H1 (cell line): ENCODE results near the gene ARHGAP26. TPM values are rescaled to one million over a fixed set of nuclear protein-coding genes. Genes with fewer than 3 reads are reported as not detected.
A peak's percentile ranks its signal among the peaks of the same experiment; 100 is the strongest.

Source experiments
- CTCF ChIA-PET: fragments of 300-600 bp; sonication (Branson Sonifier 250); formaldehyde crosslinking; loops from one replicate; lab custom pipeline; 2021; ENCODE audit not compliant: partially characterized antibody; lab: Charles Lee
- POLR2A ChIA-PET: fragments of 300-600 bp; sonication (Branson Sonifier 250); formaldehyde crosslinking; loops from one replicate; lab custom pipeline; 2021; ENCODE audit warnings: inconsistent platforms; ENCODE audit not compliant: partially characterized antibody; lab: Charles Lee
- DNase-seq, 2 experiments: peaks; one replicate each; pipeline versions ENCODE4 v3.0.0 to v3.0.0-alpha.2; 2010 to 2022; ENCODE audit warnings: low spot score in 2 of 2, low read depth in 1 of 2, mixed read lengths in 1 of 2
- FAIRE-seq: peaks from 2 replicates; lab custom pipeline; 2011; peaks lifted over from hg19 to GRCh38; lab: Jason Lieb, UNC
- H2AFZ ChIP-seq: 2 replicates; pipeline ENCODE4 v1.8.1; 2012; ENCODE audit warnings: low read length, inconsistent platforms
- H2AK5ac ChIP-seq: 2 replicates; pipeline ENCODE4 v1.6.1; 2013; ENCODE audit warnings: low read depth, low read length
- H2BK120ac ChIP-seq: replicated peaks from 2 replicates; pipeline ENCODE3; 2013; ENCODE audit warnings: low read depth, low read length, inconsistent platforms
- H2BK12ac ChIP-seq: 2 replicates; pipeline ENCODE4 v1.6.1; 2013; ENCODE audit warnings: low read depth, low read length
- H2BK15ac ChIP-seq: 2 replicates; pipeline ENCODE4 v1.6.1; 2013; ENCODE audit warnings: low read length
- H2BK20ac ChIP-seq: 2 replicates; pipeline ENCODE4 v1.6.1; 2013; ENCODE audit warnings: low read length
- H2BK5ac ChIP-seq: 2 replicates; pipeline ENCODE4 v1.6.1; 2013; ENCODE audit warnings: low read depth, low read length
- H3K14ac ChIP-seq: 2 replicates; pipeline ENCODE4 v1.6.1; 2013; ENCODE audit warnings: inconsistent platforms; ENCODE audit not compliant: insufficient read length
- H3K18ac ChIP-seq: 2 replicates; pipeline ENCODE4 v1.6.1; 2013; ENCODE audit warnings: low read length; ENCODE audit errors: extremely low read depth
- H3K23ac ChIP-seq: 2 replicates; pipeline ENCODE4 v1.6.1; 2013; ENCODE audit warnings: inconsistent platforms; ENCODE audit not compliant: insufficient read length
- H3K23me2 ChIP-seq: 2 replicates; pipeline ENCODE4 v1.6.1; 2013; ENCODE audit warnings: low read depth, low read length
- H3K27ac ChIP-seq: 2 replicates; pipeline ENCODE4 v1.6.1; 2011; ENCODE audit warnings: low read depth, low read length, inconsistent platforms
- H3K27me3 ChIP-seq, 4 experiments: replicated peaks in 1 of 4; 1 replicate in 1 of 4; 2 replicates in 3 of 4; pipeline versions ENCODE4 v1.6.1 to v1.8.1; 2011 to 2013; ENCODE audit warnings: low read length in 3 of 4, mild to moderate bottlenecking in 3 of 4, inconsistent platforms in 2 of 4, mixed read lengths in 2 of 4, moderate library complexity in 1 of 4; ENCODE audit not compliant: control insufficient read depth in 3 of 4, insufficient read depth in 3 of 4; ENCODE audit errors: extremely low read depth in 1 of 4
- H3K36me3 ChIP-seq, 4 experiments: 2 replicates each; pipeline versions ENCODE4 v1.6.1 to v1.8.1; 2011 to 2013; ENCODE audit warnings: mild to moderate bottlenecking in 4 of 4, low read length in 3 of 4, moderate library complexity in 2 of 4, control low read depth in 1 of 4, inconsistent platforms in 1 of 4; ENCODE audit not compliant: insufficient read depth in 4 of 4, control insufficient read depth in 2 of 4
- H3K4ac ChIP-seq: replicated peaks from 2 replicates; pipeline ENCODE3; 2013; ENCODE audit warnings: low read length, low read depth, mixed read lengths, inconsistent platforms; ENCODE audit not compliant: insufficient read length
- H3K4me1 ChIP-seq, 4 experiments: replicated peaks in 1 of 4; 1 replicate in 1 of 4; 2 replicates in 3 of 4; pipeline versions ENCODE4 v1.6.1 to v1.8.1; 2011 to 2013; ENCODE audit warnings: low read length in 3 of 4, inconsistent platforms in 2 of 4, mixed read lengths in 1 of 4; ENCODE audit not compliant: insufficient read depth in 4 of 4, control insufficient read depth in 3 of 4
- H3K4me2 ChIP-seq, 2 experiments: 2 replicates each; pipeline versions ENCODE4 v1.6.1 to v1.8.1; 2011 to 2013; ENCODE audit warnings: low read depth in 2 of 2, low read length in 2 of 2, control low read depth in 1 of 2, inconsistent platforms in 1 of 2, mild to moderate bottlenecking in 1 of 2; ENCODE audit not compliant: insufficient read depth in 1 of 2
- H3K4me3 ChIP-seq, 4 experiments: fragments of 200-600, 300-600 bp in 1 of 4; sonication (generic), shearing (Covaris generic), sonication (Bioruptor Twin) in 1 of 4; 2 replicates each; pipeline versions ENCODE4 v1.5.1 to v1.8.1; 2011 to 2016; ENCODE audit warnings: low read length in 4 of 4, low read depth in 3 of 4, control low read depth in 2 of 4, inconsistent platforms in 2 of 4, mild to moderate bottlenecking in 2 of 4, mixed read lengths in 1 of 4, moderate library complexity in 1 of 4; ENCODE audit not compliant: insufficient read depth in 2 of 4; ENCODE audit errors: extremely low read depth in 1 of 4
- H3K56ac ChIP-seq: replicated peaks from 2 replicates; pipeline ENCODE3; 2013; ENCODE audit warnings: low read depth, mild to moderate bottlenecking, mixed read lengths, low read length, inconsistent platforms; ENCODE audit not compliant: insufficient read length
- H3K79me1 ChIP-seq: 2 replicates; pipeline ENCODE4 v1.6.1; 2013; ENCODE audit warnings: low read depth, low read length, control low read depth
- H3K79me2 ChIP-seq, 2 experiments: 2 replicates each; pipeline versions ENCODE4 v1.6.1 to v1.8.1; 2012 to 2013; ENCODE audit warnings: low read length in 2 of 2, mild to moderate bottlenecking in 2 of 2, inconsistent platforms in 1 of 2; ENCODE audit not compliant: insufficient read depth in 2 of 2, control insufficient read depth in 1 of 2
- H3K9ac ChIP-seq, 4 experiments: replicated peaks in 1 of 4; 1 replicate in 1 of 4; 2 replicates in 3 of 4; pipeline versions ENCODE4 v1.6.1 to v1.8.1; 2011 to 2013; ENCODE audit warnings: low read depth in 3 of 4, low read length in 3 of 4, control low read depth in 2 of 4, mild to moderate bottlenecking in 2 of 4, moderate library complexity in 2 of 4, inconsistent platforms in 1 of 4; ENCODE audit errors: extremely low read depth in 1 of 4
- H3K9me3 ChIP-seq, 2 experiments: 2 replicates each; pipeline versions ENCODE4 v1.6.1 to v1.8.1; 2012 to 2013; ENCODE audit warnings: mild to moderate bottlenecking in 2 of 2, moderate library complexity in 2 of 2, control low read depth in 1 of 2, inconsistent platforms in 1 of 2, low read depth in 1 of 2, low read length in 1 of 2, mixed read lengths in 1 of 2; ENCODE audit not compliant: insufficient read depth in 2 of 2
- H4K20me1 ChIP-seq, 2 experiments: replicated peaks in 1 of 2; 2 replicates each; pipeline versions ENCODE3 to v1.8.1; 2011 to 2013; ENCODE audit warnings: inconsistent platforms in 2 of 2, low read length in 2 of 2, mild to moderate bottlenecking in 1 of 2; ENCODE audit not compliant: insufficient read depth in 2 of 2, control insufficient read depth in 1 of 2
- H4K5ac ChIP-seq: 2 replicates; pipeline ENCODE4 v1.6.1; 2013; ENCODE audit warnings: low read length, low read depth, mixed read lengths, inconsistent platforms; ENCODE audit not compliant: insufficient read length
- H4K8ac ChIP-seq: 2 replicates; pipeline ENCODE4 v1.8.0; 2013; ENCODE audit warnings: mild to moderate bottlenecking, moderate library complexity, low read length, inconsistent platforms; ENCODE audit not compliant: insufficient read depth; ENCODE audit errors: extremely low read depth
- H4K91ac ChIP-seq: replicated peaks from 2 replicates; pipeline ENCODE3; 2013; ENCODE audit warnings: low read length, mixed read lengths, inconsistent platforms; ENCODE audit not compliant: insufficient read length
- CBX8 ChIP-seq: fragments of 300-800, 300-1000 bp; sonication (generic); IDR thresholded peaks from 2 replicates; pipeline ENCODE4 v1.7.1; 2016; ENCODE audit warnings: low read depth, low read length, borderline replicate concordance
- CEBPB ChIP-seq: IDR thresholded peaks from 2 replicates; pipeline ENCODE4 v1.6.1; 2012; ENCODE audit warnings: low read depth, low read length
- EGR1 ChIP-seq: IDR thresholded peaks from 2 replicates; pipeline ENCODE4 v1.6.1; 2011; ENCODE audit warnings: low read depth, low read length, borderline replicate concordance
- GABPA ChIP-seq: IDR thresholded peaks from 2 replicates; pipeline ENCODE4 v1.6.1; 2011; ENCODE audit warnings: mild to moderate bottlenecking, low read length, moderate library complexity, borderline replicate concordance; ENCODE audit not compliant: insufficient read depth
- KDM4A ChIP-seq: IDR thresholded peaks from one replicate; pipeline ENCODE4 v1.7.1; 2012; ENCODE audit warnings: low read depth, mild to moderate bottlenecking, moderate library complexity, low read length, inconsistent platforms; ENCODE audit not compliant: severe bottlenecking
- POLR2A ChIP-seq, 2 experiments: IDR thresholded peaks; 1 replicate in 1 of 2; 2 replicates in 1 of 2; pipeline ENCODE4 v1.6.1; 2011; ENCODE audit warnings: low read depth in 2 of 2, low read length in 2 of 2, mild to moderate bottlenecking in 2 of 2; ENCODE audit errors: control extremely low read depth in 1 of 2
- RNF2 ChIP-seq: fragments of 200-900, 300-1000 bp; sonication (generic); IDR thresholded peaks from 2 replicates; pipeline ENCODE4 v1.7.1; 2016; ENCODE audit warnings: borderline replicate concordance, low read depth, mild to moderate bottlenecking, antibody characterized with exemption, low read length; ENCODE audit not compliant: poor library complexity, severe bottlenecking; ENCODE audit errors: missing control alignments
- SIX5 ChIP-seq: IDR thresholded peaks from 2 replicates; pipeline ENCODE4 v1.6.1; 2011; ENCODE audit warnings: mild to moderate bottlenecking, low read depth, low read length
- WGBS, 2 experiments: shearing (Covaris generic) in 1 of 2; methylation state at CpG; one replicate each; pipeline versions ENCODE4 v1.1.6 to v1.1.7; 2013 to 2015; ENCODE audit warnings: low lambda C conversion rate in 2 of 2, mixed read lengths in 2 of 2, inconsistent platforms in 1 of 2, low coverage in 1 of 2, missing lambda C conversion rate in 1 of 2; ENCODE audit not compliant: insufficient replicate concordance in 2 of 2, insufficient coverage in 1 of 2, insufficient read length in 1 of 2; ENCODE audit errors: extremely low coverage in 1 of 2, missing lambda C conversion rate in 1 of 2; 5-methylcytosine and 5-hydroxymethylcytosine counted together
- polyA plus RNA-seq, 7 experiments: library from polyadenylated mRNA; depleted of rRNA in 3 of 7; stranded (reverse) in 5 of 7; unstranded in 2 of 7; fragments of >200 nt in 5 of 7; fragments of 200-250 nt in 2 of 7; gene quantifications; 1 replicate in 5 of 7; 2 replicates in 1 of 7; 4 replicates in 1 of 7; pipeline versions ENCODE4 v1.2.1 to v1.2.3, GENCODE V29; 2011 to 2013; ENCODE audit warnings: missing spikeins in 2 of 7, mixed read lengths in 2 of 7
- total RNA-seq: library from RNA; stranded (reverse); fragmentation: NEBNext Ultra II Directional; extraction: Animal tissue kit (Norgen Biotek cat#: 25700); gene quantifications from 2 replicates; pipeline ENCODE4 v1.2.1, GENCODE V29; 2021

The ARHGAP26 gene
- total and polyA plus RNA-seq, 2 of the 8 experiments (the other 6 are each of a cell fraction or from before 2014, with no cell fraction given) = 7.1 to 24.8 TPM

GRCh38 chr5:143066556-143067281 lies 296.5 kb downstream of the ARHGAP26 start:
- Histone ChIP-seq H3K18ac (no peak overlapping the region), H3K23ac (no peak overlapping the region), H4K5ac (no peak overlapping the region), H3K79me2 (no peaks in the 10 kb centered on the region), H3K23me2 (no peaks in the 10 kb centered on the region), H2AK5ac (no peak overlapping the region), H3K4me3 (no peak overlapping the region), H3K56ac (no peak overlapping the region), H3K36me3 (peaks cover 0 to 8% (median 2%) of the 10 kb centered on the region in 4 experiments; a peak in 4 of 8 replicates), H4K8ac (no peak overlapping the region), H3K9me3 (peaks cover 3 to 5% of the 10 kb centered on the region in 2 experiments; a peak in 2 of 4 replicates), H4K91ac (no peak overlapping the region), H3K4ac (no peak overlapping the region), H4K20me1 (no peaks in the 10 kb centered on the region), H2BK120ac (no peak overlapping the region), H2BK12ac (no peak overlapping the region), H3K79me1 (no peaks in the 10 kb centered on the region; the same call in 1 of the 2 replicates), H2BK15ac (no peak overlapping the region), H2BK20ac (no peak overlapping the region), H3K9ac (no peak overlapping the region), H2BK5ac (no peak overlapping the region), H3K4me1 (peaks cover 0 to 4% (median 1%) of the 10 kb centered on the region in 4 experiments; a peak in 3 of 7 replicates), H2AFZ (no peak overlapping the region), H3K27me3 (no peaks in the 10 kb centered on the region), H3K4me2 (no peak overlapping the region), H3K14ac (no peak overlapping the region), H3K27ac (no peak overlapping the region)
- DNase-seq (no peak), FAIRE-seq (no peak)
- ChIA-PET CTCF (interaction anchor here (0.6 to 1.4 kb wide), 2 partner anchors 9 to 539 kb away, joined by 4 to 8 read pairs; no protein-coding TSS in a partner anchor), POLR2A (no interaction called here)
- TF ChIP-seq CEBPB (0 out of 2 replicates have a peak, but pooled peaks have one; percentile 14), RNF2 (no peak), POLR2A (IDR thresholded peaks at IDR 0.05; ENCODE audit: control extremely low read depth in 1 of 2, low read depth in 2 of 2, low read length in 2 of 2) (no peak), SIX5 (no peak), EGR1 (no peak), CBX8 (no peak), GABPA (no peak), KDM4A (no peak)
- 85% methylated on average over 7 of the region's 8 CpGs; no CpG with 5 or more reads in 1 of the 2 experiments for WGBS, 2 experiments
